Measurements from ENCODE around the gene FZD10.

FZD10 gene

DNA sequence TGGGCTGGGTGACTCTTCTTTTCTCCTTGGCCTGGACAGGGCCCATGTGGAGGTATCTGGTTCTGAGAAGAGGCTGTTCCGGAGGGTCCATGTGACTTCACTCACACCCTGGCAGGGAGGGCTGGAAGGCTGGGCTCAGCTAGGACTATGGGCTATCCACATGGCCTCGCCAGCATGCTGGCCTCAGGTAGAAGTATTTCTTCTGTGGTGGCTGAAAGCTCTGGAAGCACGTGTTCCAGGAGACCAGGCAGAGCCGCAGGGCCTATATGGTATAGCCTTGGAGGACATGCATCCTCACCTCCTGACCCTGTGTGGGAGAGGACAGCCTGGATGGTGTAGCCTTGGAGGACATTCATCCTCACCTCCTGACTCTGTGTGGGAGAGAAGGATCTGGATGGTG, 38.2 kb upstream of the FZD10 start:
- TF ChIP-seq POLR2A (IDR thresholded peaks at IDR 0.05; ENCODE audit: low read depth, low read length), result no peak
- no peak for TF ChIP-seq TAF1 (IDR thresholded peaks at IDR 0.05; ENCODE audit: borderline replicate concordance, low read depth, low read length)
- no peak for TF ChIP-seq POLR2AphosphoS5 (IDR thresholded peaks at IDR 0.05; ENCODE audit: low read depth, low read length)
- DNase-seq (ENCODE audit: insufficient read length) (no peak), FAIRE-seq (no peak)

DNA sequence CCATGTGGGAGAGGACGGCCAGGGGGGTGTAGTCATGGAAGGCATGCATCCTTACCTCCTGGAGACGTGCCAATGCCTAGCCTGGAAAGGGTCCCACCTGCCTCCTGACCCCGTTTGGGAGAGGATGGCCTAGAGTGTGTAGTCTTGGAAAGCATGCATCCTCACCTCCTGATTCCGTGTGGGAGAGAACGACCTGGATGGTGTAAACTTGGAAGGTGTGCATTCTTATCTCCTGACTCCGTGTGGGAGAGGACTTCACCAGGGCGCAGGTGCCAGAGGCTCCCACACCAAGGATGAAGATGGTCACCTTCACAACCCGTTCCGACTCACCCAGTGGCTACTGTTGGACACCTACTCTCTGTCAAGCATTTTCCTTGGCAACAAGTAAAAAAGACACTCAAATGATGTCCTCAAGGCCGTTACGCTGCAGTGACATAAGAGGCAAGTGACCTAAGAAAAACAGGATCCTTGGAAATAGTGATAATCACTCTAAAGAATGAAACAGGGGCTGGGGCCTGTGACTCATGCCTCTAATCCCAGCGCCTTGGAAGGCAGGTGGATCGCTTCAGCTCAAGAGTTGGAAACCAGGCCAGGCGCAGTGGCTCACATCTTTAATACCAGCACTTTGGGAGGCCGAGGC, 37.5 kb upstream of the FZD10 start:
- DNase-seq (ENCODE audit: insufficient read length), result no peak
- FAIRE-seq, result no peak
- TF ChIP-seq TAF1 (IDR thresholded peaks at IDR 0.05; ENCODE audit: borderline replicate concordance, low read depth, low read length) (no peak), POLR2AphosphoS5 (IDR thresholded peaks at IDR 0.05; ENCODE audit: low read depth, low read length) (no peak), POLR2A (IDR thresholded peaks at IDR 0.05; ENCODE audit: low read depth, low read length) (no peak)

DNA sequence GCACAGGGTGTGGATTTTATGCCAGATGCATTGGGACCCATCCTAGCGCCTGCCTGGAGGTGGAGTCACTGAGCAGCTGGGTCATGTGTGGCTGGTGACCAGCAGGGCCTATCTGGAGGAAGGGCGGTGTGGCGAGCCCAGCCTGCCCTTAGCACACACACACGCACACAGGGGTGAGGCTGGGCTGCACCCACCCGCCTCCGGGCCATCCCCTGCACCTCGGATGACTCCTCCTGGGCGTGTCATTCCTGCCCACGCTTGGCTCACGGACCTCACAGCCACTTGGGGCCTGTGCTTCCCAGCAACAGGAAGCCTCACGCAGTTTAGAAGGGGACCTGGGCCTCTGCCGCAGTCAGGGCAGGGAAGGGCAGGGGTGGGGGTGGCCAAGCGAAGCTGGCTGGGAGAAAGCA, 36.2 kb upstream of the FZD10 start:
- FAIRE-seq, result no peak
- TF ChIP-seq TAF1 (IDR thresholded peaks at IDR 0.05; ENCODE audit: borderline replicate concordance, low read depth, low read length) (no peak), POLR2A (IDR thresholded peaks at IDR 0.05; ENCODE audit: low read depth, low read length) (no peak), POLR2AphosphoS5 (IDR thresholded peaks at IDR 0.05; ENCODE audit: low read depth, low read length) (no peak)
- no peak for DNase-seq (ENCODE audit: insufficient read length)

DNA sequence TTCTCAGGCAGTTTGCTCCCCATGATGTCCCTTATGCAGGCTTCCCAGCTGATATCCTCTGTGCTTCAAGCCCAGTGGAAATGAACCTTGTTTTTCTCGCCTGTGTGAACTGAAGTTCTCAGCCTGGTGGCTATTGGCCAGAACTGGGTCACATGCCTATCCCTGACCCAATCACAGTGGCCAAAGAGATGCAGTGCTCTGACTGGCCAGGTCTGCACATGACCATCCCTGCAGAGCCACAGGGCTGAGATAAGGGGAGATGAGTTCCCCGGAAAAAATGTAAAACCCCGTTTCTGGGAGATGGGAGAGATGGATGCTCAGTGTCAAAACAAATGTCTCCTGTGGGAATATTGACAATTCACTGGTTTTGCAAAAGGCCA, 34.7 kb upstream of the FZD10 start:
- no peak for FAIRE-seq
- DNase-seq (ENCODE audit: insufficient read length), result no peak
- TF ChIP-seq POLR2AphosphoS5 (IDR thresholded peaks at IDR 0.05; ENCODE audit: low read depth, low read length) (no peak), TAF1 (IDR thresholded peaks at IDR 0.05; ENCODE audit: borderline replicate concordance, low read depth, low read length) (no peak), POLR2A (IDR thresholded peaks at IDR 0.05; ENCODE audit: low read depth, low read length) (no peak)

DNA sequence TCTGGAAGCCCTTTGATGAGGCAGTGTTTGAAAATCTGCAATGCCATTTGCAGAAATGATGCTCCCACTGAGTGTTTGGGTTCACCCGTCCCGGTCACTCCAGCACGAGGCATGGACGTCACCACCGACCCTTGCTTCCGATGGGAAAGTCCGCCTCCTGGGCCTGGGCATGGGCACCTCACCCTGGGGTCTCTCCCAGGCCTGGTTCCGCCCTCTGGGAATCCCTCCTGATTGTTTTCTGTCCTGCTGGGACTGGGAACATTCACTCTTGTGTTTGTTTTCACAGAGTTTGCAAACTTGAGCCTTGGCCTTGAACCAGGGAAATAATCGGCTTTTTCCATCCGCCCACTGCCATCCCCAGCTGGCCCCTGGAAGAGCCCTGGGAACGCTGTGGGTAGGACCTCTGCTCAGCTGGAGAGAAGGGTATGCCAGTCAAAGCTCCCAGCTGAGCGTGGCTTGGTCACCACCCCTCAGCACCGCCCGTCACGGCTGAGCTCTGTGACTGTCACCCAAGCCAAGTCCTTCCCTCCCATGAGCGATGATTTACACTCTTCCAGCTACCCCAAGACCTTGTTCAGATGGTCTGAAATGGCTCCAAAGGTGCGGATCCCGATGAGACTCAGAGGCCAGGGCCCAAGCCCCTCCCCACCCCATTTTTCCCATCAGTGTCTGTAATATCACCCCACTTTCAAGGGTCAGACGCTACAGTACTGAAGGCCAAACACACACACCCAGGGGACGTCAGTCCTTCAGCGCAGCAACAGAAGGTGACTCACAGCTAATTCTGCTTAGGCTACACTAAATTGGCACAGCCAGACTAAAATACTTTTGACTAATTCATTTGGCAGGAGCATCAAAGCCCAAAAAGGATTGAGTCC, 34.1 kb upstream of the FZD10 start:
- FAIRE-seq, result no peak
- no peak for TF ChIP-seq POLR2AphosphoS5 (IDR thresholded peaks at IDR 0.05; ENCODE audit: low read depth, low read length)
- TF ChIP-seq POLR2A (IDR thresholded peaks at IDR 0.05; ENCODE audit: low read depth, low read length), result no peak
- TF ChIP-seq TAF1 (IDR thresholded peaks at IDR 0.05; ENCODE audit: borderline replicate concordance, low read depth, low read length), result no peak
- DNase-seq (ENCODE audit: insufficient read length), result no peak

DNA sequence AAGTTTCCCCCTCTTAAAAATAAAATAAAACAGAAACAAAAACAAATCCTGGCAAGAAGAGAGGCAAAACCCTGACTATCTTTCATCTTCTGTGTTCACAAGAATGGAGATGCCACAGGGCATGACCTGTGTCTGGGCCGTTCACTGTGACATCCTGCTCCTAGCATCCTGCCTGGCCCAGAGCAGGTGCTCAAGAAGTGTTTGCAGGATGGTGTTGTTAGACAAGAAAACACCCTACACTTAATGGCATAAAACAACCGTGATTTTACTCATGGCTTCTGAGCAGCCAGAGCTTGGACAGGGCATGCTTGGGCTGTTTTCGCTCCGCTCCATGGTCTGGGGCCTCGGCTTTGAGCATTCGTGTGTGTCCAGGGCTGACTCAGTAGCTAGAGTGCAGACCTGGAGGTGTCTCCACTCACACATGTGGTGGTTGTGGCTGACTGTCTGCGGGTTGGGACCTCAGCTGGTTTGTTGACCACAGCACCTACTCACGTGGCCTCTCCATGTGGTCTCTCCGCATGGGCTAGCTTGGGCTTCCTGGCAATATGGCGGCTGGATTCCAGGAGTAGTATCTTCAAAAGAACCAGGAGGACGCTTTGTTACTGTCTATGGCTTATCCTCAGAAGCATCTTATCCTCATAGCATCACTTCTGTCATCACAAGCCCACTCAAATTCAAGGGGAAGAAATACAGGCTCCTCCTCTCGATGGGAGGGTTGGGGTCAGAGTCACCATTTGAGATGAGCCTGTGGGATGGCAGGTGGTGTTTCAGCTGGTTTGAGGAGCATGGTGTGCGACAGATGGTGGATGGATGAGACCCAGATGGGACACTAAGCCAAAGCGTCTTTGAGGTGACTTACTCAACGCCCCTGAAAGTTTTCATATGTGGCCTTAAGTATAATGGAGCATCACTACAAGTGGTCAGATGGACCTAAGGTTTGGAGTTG, 33.2 kb upstream of the FZD10 start:
- no peak for TF ChIP-seq TAF1 (IDR thresholded peaks at IDR 0.05; ENCODE audit: borderline replicate concordance, low read depth, low read length)
- no peak for TF ChIP-seq POLR2A (IDR thresholded peaks at IDR 0.05; ENCODE audit: low read depth, low read length)
- TF ChIP-seq POLR2AphosphoS5 (IDR thresholded peaks at IDR 0.05; ENCODE audit: low read depth, low read length), result no peak
- no peak for DNase-seq (ENCODE audit: insufficient read length)
- FAIRE-seq, result no peak

DNA sequence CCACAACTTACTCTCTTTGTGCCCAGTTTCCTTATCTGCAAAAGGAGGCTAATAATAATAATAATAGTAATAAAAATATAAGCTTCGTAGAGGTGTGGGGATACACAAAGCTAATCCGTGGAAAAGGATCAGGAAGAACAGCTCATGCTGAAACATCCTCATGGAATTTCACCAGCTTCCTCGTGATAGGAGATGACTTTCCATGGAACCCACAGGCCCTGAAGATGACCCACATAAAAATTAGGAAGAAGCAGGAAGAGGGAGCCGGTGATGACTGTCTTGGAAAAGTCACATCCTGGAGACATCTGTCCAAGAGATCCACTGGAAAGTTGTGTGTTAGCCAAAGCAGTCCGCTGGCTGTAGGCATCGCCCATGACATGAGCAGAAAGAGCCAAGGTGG, 31.9 kb upstream of the FZD10 start:
- DNase-seq (ENCODE audit: insufficient read length) (no peak), FAIRE-seq (no peak)
- no peak for TF ChIP-seq TAF1 (IDR thresholded peaks at IDR 0.05; ENCODE audit: borderline replicate concordance, low read depth, low read length)
- TF ChIP-seq POLR2A (IDR thresholded peaks at IDR 0.05; ENCODE audit: low read depth, low read length), result no peak
- no peak for TF ChIP-seq POLR2AphosphoS5 (IDR thresholded peaks at IDR 0.05; ENCODE audit: low read depth, low read length)

DNA sequence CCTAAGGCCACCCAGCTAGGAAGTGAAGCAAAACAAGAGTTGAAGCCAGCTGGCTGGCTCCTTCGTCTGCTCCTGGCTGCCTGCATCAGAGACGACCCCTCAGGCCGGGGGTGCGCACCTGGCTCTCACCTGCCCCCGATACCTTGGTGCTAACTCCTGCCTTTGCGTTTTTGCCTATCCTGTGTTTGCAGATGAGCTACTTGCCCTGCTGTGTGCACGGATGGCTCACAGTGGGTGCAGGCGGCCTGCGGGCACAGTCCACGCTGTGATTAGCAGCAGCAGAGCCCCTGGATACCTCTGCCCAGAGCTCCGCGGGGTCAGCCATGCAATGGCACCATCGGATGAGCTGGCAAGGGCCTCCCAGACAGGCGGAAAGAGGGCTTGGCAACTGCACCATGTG, 31.2 kb upstream of the FZD10 start:
- no peak for DNase-seq (ENCODE audit: insufficient read length)
- no peak for TF ChIP-seq POLR2AphosphoS5 (IDR thresholded peaks at IDR 0.05; ENCODE audit: low read depth, low read length)
- FAIRE-seq, result no peak

DNA sequence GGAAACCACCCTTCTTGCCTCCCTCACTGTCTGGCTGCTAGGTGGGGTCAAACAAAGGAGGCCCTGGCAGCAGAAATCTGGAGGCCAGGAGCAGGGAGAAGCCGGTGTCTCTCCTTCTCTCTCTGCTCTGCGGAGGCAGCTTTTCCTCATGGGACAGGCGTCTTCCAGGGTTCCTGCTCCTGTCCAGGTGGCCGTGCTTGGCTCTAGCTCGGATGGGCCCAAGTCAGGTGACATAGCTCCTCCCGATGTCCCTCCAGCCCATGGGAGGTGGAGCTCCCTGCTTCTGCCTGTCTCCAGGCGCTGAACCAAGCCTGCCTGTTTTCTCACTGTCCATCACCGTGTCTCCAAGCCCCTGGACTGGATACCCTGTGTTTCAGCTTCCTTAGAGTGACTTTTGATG, 30.5 kb upstream of the FZD10 start:
- DNase-seq (ENCODE audit: insufficient read length), result no peak
- no peak for TF ChIP-seq POLR2AphosphoS5 (IDR thresholded peaks at IDR 0.05; ENCODE audit: low read depth, low read length)
- no peak for TF ChIP-seq POLR2A (IDR thresholded peaks at IDR 0.05; ENCODE audit: low read depth, low read length)
- TF ChIP-seq TAF1 (IDR thresholded peaks at IDR 0.05; ENCODE audit: borderline replicate concordance, low read depth, low read length), result no peak
- no peak for FAIRE-seq

DNA sequence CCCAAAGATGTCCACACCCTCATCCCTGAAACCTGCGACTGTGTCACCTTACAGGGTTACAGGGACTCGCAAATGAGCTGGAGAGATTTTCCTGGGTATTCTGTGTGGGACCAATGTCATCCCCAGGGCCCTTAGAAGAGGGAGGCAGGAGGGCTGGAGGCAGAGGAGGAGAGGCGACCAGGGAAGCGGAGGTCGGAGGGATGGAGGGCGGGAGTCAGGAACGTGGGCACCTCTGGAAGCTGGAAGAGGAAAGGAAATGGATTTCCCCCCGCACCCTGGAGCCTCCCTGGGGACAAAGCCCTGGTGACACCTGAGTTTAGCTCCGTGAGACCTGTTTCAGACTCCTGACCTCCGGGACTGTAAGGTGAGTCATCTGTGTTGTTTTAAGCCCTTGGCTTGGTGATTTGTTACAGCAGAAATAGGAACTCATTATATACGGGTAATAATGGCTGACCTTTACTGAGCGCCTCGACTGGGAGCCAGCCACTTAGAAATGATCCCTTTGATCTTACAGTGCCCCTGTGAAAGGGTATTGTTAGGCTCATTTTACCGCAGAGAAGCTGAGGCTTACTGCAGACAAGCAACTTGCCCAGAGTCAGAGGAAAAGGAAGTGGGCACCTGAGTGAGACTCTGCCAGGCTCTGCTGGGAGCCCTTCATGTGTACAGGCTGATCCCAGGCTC, 29.3 kb upstream of the FZD10 start:
- TF ChIP-seq TAF1 (IDR thresholded peaks at IDR 0.05; ENCODE audit: borderline replicate concordance, low read depth, low read length) (no peak), POLR2A (IDR thresholded peaks at IDR 0.05; ENCODE audit: low read depth, low read length) (no peak), POLR2AphosphoS5 (IDR thresholded peaks at IDR 0.05; ENCODE audit: low read depth, low read length) (no peak)
- FAIRE-seq (no peak), DNase-seq (ENCODE audit: insufficient read length) (no peak)
